ENCODE data around the gene PPP1R14D.

Gene PPP1R14D

DNA sequence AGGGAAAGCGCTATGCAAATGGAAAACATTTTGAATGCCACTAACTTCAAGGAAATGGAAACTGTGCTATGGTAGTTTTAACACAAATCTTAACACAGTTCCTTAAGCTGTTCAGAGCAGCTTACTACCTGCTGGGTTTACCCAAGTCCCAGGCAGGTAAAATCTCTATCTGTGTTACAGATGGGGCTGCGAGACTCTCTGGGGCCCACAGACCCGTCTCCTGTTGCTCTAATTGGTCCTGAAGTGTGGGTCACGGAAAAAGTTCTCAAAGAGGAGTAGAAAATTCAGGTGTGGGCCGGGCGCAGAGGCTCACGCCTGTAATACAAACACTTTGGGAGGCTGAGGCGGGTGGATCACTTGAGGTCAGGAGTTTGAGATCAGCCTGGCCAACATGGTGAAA lies 38.5 kb downstream of the PPP1R14D start:
- TF ChIP-seq, protein P1, sequence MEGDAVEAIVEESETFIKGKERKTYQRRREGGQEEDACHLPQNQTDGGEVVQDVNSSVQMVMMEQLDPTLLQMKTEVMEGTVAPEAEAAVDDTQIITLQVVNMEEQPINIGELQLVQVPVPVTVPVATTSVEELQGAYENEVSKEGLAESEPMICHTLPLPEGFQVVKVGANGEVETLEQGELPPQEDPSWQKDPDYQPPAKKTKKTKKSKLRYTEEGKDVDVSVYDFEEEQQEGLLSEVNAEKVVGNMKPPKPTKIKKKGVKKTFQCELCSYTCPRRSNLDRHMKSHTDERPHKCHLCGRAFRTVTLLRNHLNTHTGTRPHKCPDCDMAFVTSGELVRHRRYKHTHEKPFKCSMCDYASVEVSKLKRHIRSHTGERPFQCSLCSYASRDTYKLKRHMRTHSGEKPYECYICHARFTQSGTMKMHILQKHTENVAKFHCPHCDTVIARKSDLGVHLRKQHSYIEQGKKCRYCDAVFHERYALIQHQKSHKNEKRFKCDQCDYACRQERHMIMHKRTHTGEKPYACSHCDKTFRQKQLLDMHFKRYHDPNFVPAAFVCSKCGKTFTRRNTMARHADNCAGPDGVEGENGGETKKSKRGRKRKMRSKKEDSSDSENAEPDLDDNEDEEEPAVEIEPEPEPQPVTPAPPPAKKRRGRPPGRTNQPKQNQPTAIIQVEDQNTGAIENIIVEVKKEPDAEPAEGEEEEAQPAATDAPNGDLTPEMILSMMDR (IDR thresholded peaks at IDR 0.05; ENCODE audit: low read depth, low read length), result no peak
- H3K36me3 ChIP-seq, result no peaks in the 10 kb centered on the region; the same call in 1 of the 2 replicates

DNA sequence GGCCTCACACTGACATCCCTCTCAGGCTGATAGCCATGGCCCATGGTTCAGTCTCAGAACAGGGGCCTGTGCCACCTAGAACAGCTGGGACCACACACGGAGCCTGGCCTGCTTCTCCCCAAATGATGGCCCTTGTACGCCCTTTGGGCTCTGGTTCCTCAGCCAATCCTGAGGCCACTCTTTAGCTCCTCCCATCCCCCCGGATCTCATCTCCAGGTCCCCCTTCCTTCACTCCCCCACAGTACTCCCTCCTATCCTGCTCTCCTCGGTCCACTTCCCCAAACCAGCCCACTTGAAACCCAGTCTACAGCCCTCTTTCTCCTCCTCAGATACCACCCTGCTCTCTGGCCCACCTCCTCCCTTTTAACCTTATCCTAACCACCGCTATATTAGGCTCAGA lies 39.4 kb downstream of the PPP1R14D start:
- H3K4me3 ChIP-seq (ENCODE audit: low read depth, low read length), result no peak overlapping the region
- H3K9me3 ChIP-seq (ENCODE audit: severe bottlenecking), result no peaks in the 10 kb centered on the region
- H3K36me3 ChIP-seq, result no peaks in the 10 kb centered on the region; the same call in 1 of the 2 replicates
- H3K27me3 ChIP-seq (ENCODE audit: insufficient read depth, low read depth, severe bottlenecking), result no peaks in the 10 kb centered on the region
- DNase-seq, result no peak
- TF ChIP-seq, protein P1 (IDR thresholded peaks at IDR 0.05; ENCODE audit: low read depth, low read length), result no peak
- H3K27ac ChIP-seq, result peak overlapping the region; percentile 67

More for the DNA sequence above, 38.5 kb downstream of the PPP1R14D start:
- no peaks in the 10 kb centered on the region for H3K9me3 ChIP-seq (ENCODE audit: severe bottlenecking)
- H3K4me3 ChIP-seq (ENCODE audit: low read depth, low read length), result no peak overlapping the region
- DNase-seq, result peak; percentile 55
- peak overlapping the region; percentile 49 for H3K27ac ChIP-seq
- no peaks in the 10 kb centered on the region for H3K27me3 ChIP-seq (ENCODE audit: insufficient read depth, low read depth, severe bottlenecking)

DNA sequence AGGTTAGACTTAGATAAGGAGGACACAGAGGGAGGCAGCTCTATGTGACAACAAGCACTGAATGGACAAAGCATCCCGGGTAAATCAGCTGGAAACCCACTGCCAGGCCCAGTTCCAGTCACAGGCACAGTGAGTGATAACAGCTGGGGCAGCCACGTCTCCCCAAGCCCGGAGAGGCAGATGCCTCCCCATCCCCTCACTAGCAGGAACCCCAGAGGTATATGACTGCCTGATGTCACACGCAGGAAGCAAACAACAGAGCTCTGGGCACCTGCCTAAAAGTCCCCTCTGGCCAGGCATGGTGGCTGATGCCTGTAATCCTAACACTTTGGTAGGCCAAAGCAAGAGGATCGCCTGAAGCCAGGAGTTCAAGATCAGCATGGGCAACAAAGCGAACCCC lies 40.5 kb downstream of the PPP1R14D start:
- Histone ChIP-seq H3K9me3 (ENCODE audit: severe bottlenecking) (no peaks in the 10 kb centered on the region), H3K27me3 (ENCODE audit: insufficient read depth, low read depth, severe bottlenecking) (no peaks in the 10 kb centered on the region), H3K36me3 (no peaks in the 10 kb centered on the region; the same call in 1 of the 2 replicates), H3K4me3 (ENCODE audit: low read depth, low read length) (no peak overlapping the region), H3K27ac (no peak overlapping the region)
- TF ChIP-seq, protein P1 (IDR thresholded peaks at IDR 0.05; ENCODE audit: low read depth, low read length), result no peak
- no peak for DNase-seq

DNA sequence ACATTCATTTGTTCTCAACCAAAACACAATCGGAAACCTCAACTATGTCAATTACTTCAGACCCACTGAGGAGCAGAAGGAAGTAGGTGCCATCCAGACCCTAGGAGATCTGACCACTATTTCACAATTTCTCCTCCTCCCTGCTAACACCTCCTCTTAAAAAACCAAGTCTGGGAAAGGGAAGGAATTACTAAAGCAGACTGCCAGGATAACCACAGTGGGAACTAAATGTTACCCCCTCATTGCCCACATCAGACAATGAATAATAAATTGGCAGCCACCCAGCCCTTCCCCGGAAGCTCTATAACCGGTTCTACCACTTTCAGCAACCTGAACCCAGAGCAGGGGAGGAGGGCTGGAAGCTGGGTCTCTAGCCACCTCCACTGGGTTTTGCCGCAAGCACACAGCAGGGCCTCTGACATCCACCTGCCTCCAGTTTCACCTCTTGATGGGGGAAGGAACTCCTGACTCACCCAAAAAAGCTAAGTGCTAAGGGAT lies 41.1 kb downstream of the PPP1R14D start:
- Histone ChIP-seq H3K27me3 (ENCODE audit: insufficient read depth, low read depth, severe bottlenecking) (no peaks in the 10 kb centered on the region), H3K36me3 (no peaks in the 10 kb centered on the region; the same call in 1 of the 2 replicates), H3K4me3 (ENCODE audit: low read depth, low read length) (no peak overlapping the region), H3K9me3 (ENCODE audit: severe bottlenecking) (no peaks in the 10 kb centered on the region), H3K27ac (no peak overlapping the region)
- TF ChIP-seq, protein P1 (IDR thresholded peaks at IDR 0.05; ENCODE audit: low read depth, low read length), result no peak
- DNase-seq, result no peak

DNA sequence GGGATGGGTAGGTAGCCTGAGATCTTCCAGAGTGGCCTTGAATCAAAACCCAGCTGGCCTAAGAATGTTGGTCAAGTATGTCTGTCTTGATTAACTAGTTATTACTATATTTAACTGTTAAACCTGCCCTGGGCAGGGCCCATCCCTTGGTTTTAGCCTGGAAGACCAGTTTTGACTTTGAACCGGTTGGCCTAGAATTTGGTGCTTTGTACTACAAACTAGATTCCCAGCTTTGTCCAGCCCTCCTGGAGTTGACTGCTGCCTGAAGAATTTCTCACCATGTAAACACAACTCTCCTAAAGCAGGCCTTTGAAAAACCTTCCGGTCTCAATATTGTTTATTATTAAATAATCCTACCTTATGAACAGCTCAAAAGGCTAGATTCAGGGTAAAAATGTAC lies 42.7 kb downstream of the PPP1R14D start:
- H3K27ac ChIP-seq, result no peak overlapping the region
- TF ChIP-seq, protein P1 (IDR thresholded peaks at IDR 0.05; ENCODE audit: low read depth, low read length), result no peak

DNA sequence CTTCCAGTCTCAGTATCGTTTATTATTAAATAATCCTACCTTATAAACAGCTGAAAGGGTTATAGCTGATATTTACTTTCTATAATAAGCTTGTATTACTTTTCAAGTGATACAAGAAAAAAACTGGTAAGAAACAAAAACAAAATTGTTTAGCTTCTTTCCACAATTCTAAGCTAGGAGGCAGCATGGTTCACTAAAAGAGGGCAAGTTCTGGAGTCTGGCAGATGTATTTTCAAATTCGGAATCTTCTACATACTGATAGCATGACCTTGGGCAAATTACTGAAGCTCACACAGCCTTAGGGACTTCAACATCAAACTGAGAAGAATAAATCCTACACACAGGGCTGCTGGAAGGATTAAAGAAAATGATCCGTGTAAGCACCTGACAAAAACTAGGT lies 43.3 kb downstream of the PPP1R14D start:
- no peak overlapping the region for H3K4me3 ChIP-seq (ENCODE audit: low read depth, low read length)
- TF ChIP-seq, protein P1 (IDR thresholded peaks at IDR 0.05; ENCODE audit: low read depth, low read length), result no peak
- DNase-seq, result no peak
- H3K9me3 ChIP-seq (ENCODE audit: severe bottlenecking), result no peaks in the 10 kb centered on the region
- no peaks in the 10 kb centered on the region for H3K36me3 ChIP-seq
- no peak overlapping the region for H3K27ac ChIP-seq
- no peaks in the 10 kb centered on the region for H3K27me3 ChIP-seq (ENCODE audit: insufficient read depth, low read depth, severe bottlenecking)

More for the DNA sequence above, 42.7 kb downstream of the PPP1R14D start:
- H3K9me3 ChIP-seq (ENCODE audit: severe bottlenecking), result no peaks in the 10 kb centered on the region
- H3K4me3 ChIP-seq (ENCODE audit: low read depth, low read length), result no peak overlapping the region
- no peak for DNase-seq
- H3K27me3 ChIP-seq (ENCODE audit: insufficient read depth, low read depth, severe bottlenecking), result no peaks in the 10 kb centered on the region
- no peaks in the 10 kb centered on the region for H3K36me3 ChIP-seq

All from WERI-Rb-1 (cell line).